ENCODE data around the gene MYO3B.

The MYO3B gene

GRCh38 chr2:170248574-170249393, 70.8 kb downstream of the MYO3B start:
- Histone ChIP-seq H4K12ac (ENCODE audit: low read depth, low read length) (no peak overlapping the region), H4K8ac (ENCODE audit: low read depth, low read length) (no peak overlapping the region), H2AK5ac (ENCODE audit: low read length) (no peak overlapping the region), H2AFZ (ENCODE audit: insufficient read depth, low read length, poor library complexity) (no peak overlapping the region), H3K4ac (ENCODE audit: low read depth, low read length) (no peak overlapping the region), H3K4me1 (ENCODE audit: control insufficient read depth in 1 of 2, insufficient read depth in 2 of 2, low read length in 2 of 2) (no peaks in the 10 kb centered on the region), H3K36me3 (ENCODE audit: control insufficient read depth in 1 of 2, insufficient read depth in 2 of 2, low read length in 2 of 2) (no peaks in the 10 kb centered on the region), H3K27ac (ENCODE audit: low read depth, low read length) (no peak overlapping the region), H2BK12ac (ENCODE audit: low read length) (no peak overlapping the region), H2BK5ac (ENCODE audit: low read depth, low read length, poor library complexity) (no peak overlapping the region), H3K14ac (ENCODE audit: low read length) (no peak overlapping the region), H3K18ac (ENCODE audit: low read length) (no peak overlapping the region), H3K4me3 (ENCODE audit: low read depth, low read length) (no peak overlapping the region), H2BK120ac (ENCODE audit: insufficient read depth, low read length, poor library complexity) (no peak overlapping the region), H3K79me2 (ENCODE audit: control insufficient read depth, insufficient read depth, low read length, poor library complexity) (no peaks in the 10 kb centered on the region), H4K91ac (ENCODE audit: low read depth, low read length) (no peak overlapping the region), H3K79me1 (ENCODE audit: low read length) (no peaks in the 10 kb centered on the region), H3K9ac (ENCODE audit: low read length) (no peak overlapping the region), H3K23ac (ENCODE audit: low read length) (no peak overlapping the region), H3K4me2 (ENCODE audit: low read length) (no peak overlapping the region), H3K9me3 (ENCODE audit: insufficient read depth, low read depth, low read length) (peaks cover 2% of the 10 kb centered on the region), H3K27me3 (ENCODE audit: insufficient read depth, low read length) (no peaks in the 10 kb centered on the region)
- no peak for DNase-seq
- no CpG with 5 or more reads among the region's 4 CpGs for WGBS (ENCODE audit: extremely low coverage, insufficient coverage, insufficient read length)

GRCh38 chr2:170249761-170250160, 71.8 kb downstream of the MYO3B start:
- WGBS (ENCODE audit: extremely low coverage, insufficient coverage, insufficient read length): no CpG with 5 or more reads among the region's 2 CpGs
- no peaks in the 10 kb centered on the region for H3K27me3 ChIP-seq (ENCODE audit: insufficient read depth, low read length)
- no peak overlapping the region for H3K14ac ChIP-seq (ENCODE audit: low read length)
- H2BK120ac ChIP-seq (ENCODE audit: insufficient read depth, low read length, poor library complexity): no peak overlapping the region
- H3K18ac ChIP-seq (ENCODE audit: low read length): no peak overlapping the region
- peaks cover 2% of the 10 kb centered on the region for H3K9me3 ChIP-seq (ENCODE audit: insufficient read depth, low read depth, low read length)
- DNase-seq: no peak
- H3K27ac ChIP-seq (ENCODE audit: low read depth, low read length): no peak overlapping the region
- no peak overlapping the region for H3K4me3 ChIP-seq (ENCODE audit: low read depth, low read length)
- no peak overlapping the region for H4K91ac ChIP-seq (ENCODE audit: low read depth, low read length)
- H3K4ac ChIP-seq (ENCODE audit: low read depth, low read length): no peak overlapping the region
- no peak overlapping the region for H3K4me2 ChIP-seq (ENCODE audit: low read length)
- no peak overlapping the region for H4K12ac ChIP-seq (ENCODE audit: low read depth, low read length)
- no peak overlapping the region for H3K9ac ChIP-seq (ENCODE audit: low read length)
- H3K79me1 ChIP-seq (ENCODE audit: low read length): no peaks in the 10 kb centered on the region
- H2AFZ ChIP-seq (ENCODE audit: insufficient read depth, low read length, poor library complexity): no peak overlapping the region
- H2BK12ac ChIP-seq (ENCODE audit: low read length): no peak overlapping the region
- H3K23ac ChIP-seq (ENCODE audit: low read length): no peak overlapping the region
- no peak overlapping the region for H4K8ac ChIP-seq (ENCODE audit: low read depth, low read length)
- no peaks in the 10 kb centered on the region for H3K4me1 ChIP-seq (ENCODE audit: control insufficient read depth in 1 of 2, insufficient read depth in 2 of 2, low read length in 2 of 2)
- no peaks in the 10 kb centered on the region for H3K36me3 ChIP-seq (ENCODE audit: control insufficient read depth in 1 of 2, insufficient read depth in 2 of 2, low read length in 2 of 2)
- no peak overlapping the region for H2AK5ac ChIP-seq (ENCODE audit: low read length)
- H3K79me2 ChIP-seq (ENCODE audit: control insufficient read depth, insufficient read depth, low read length, poor library complexity): no peaks in the 10 kb centered on the region
- H2BK5ac ChIP-seq (ENCODE audit: low read depth, low read length, poor library complexity): no peak overlapping the region

GRCh38 chr2:170250584-170250983, 72.6 kb downstream of the MYO3B start:
- WGBS (ENCODE audit: extremely low coverage, insufficient coverage, insufficient read length): no CpG with 5 or more reads among the region's 6 CpGs
- no peaks in the 10 kb centered on the region for H3K27me3 ChIP-seq (ENCODE audit: insufficient read depth, low read length)
- H3K4me1 ChIP-seq (ENCODE audit: control insufficient read depth in 1 of 2, insufficient read depth in 2 of 2, low read length in 2 of 2): no peaks in the 10 kb centered on the region
- no peak overlapping the region for H3K27ac ChIP-seq (ENCODE audit: low read depth, low read length)
- H3K79me2 ChIP-seq (ENCODE audit: control insufficient read depth, insufficient read depth, low read length, poor library complexity): no peaks in the 10 kb centered on the region
- H3K4ac ChIP-seq (ENCODE audit: low read depth, low read length): no peak overlapping the region
- H4K8ac ChIP-seq (ENCODE audit: low read depth, low read length): no peak overlapping the region
- no peak overlapping the region for H4K91ac ChIP-seq (ENCODE audit: low read depth, low read length)
- H4K12ac ChIP-seq (ENCODE audit: low read depth, low read length): no peak overlapping the region
- no peak overlapping the region for H3K18ac ChIP-seq (ENCODE audit: low read length)
- no peak overlapping the region for H2BK12ac ChIP-seq (ENCODE audit: low read length)
- no peak overlapping the region for H3K4me2 ChIP-seq (ENCODE audit: low read length)
- H2BK5ac ChIP-seq (ENCODE audit: low read depth, low read length, poor library complexity): no peak overlapping the region
- H3K9ac ChIP-seq (ENCODE audit: low read length): no peak overlapping the region
- peaks cover 2% of the 10 kb centered on the region for H3K9me3 ChIP-seq (ENCODE audit: insufficient read depth, low read depth, low read length)
- H3K36me3 ChIP-seq (ENCODE audit: control insufficient read depth in 1 of 2, insufficient read depth in 2 of 2, low read length in 2 of 2): no peaks in the 10 kb centered on the region
- H2AK5ac ChIP-seq (ENCODE audit: low read length): no peak overlapping the region
- H3K14ac ChIP-seq (ENCODE audit: low read length): no peak overlapping the region
- no peak overlapping the region for H3K23ac ChIP-seq (ENCODE audit: low read length)
- H2AFZ ChIP-seq (ENCODE audit: insufficient read depth, low read length, poor library complexity): no peak overlapping the region
- H3K79me1 ChIP-seq (ENCODE audit: low read length): no peaks in the 10 kb centered on the region
- DNase-seq: no peak
- no peak overlapping the region for H2BK120ac ChIP-seq (ENCODE audit: insufficient read depth, low read length, poor library complexity)
- H3K4me3 ChIP-seq (ENCODE audit: low read depth, low read length): no peak overlapping the region

GRCh38 chr2:170252414-170252813, 74.5 kb downstream of the MYO3B start:
- H3K27me3 ChIP-seq (ENCODE audit: insufficient read depth, low read length): no peaks in the 10 kb centered on the region
- H3K9ac ChIP-seq (ENCODE audit: low read length): no peak overlapping the region
- no peak overlapping the region for H3K4me2 ChIP-seq (ENCODE audit: low read length)
- no peak overlapping the region for H3K18ac ChIP-seq (ENCODE audit: low read length)
- H2AFZ ChIP-seq (ENCODE audit: insufficient read depth, low read length, poor library complexity): no peak overlapping the region
- no peak overlapping the region for H2BK12ac ChIP-seq (ENCODE audit: low read length)
- DNase-seq: no peak
- H3K79me1 ChIP-seq (ENCODE audit: low read length): no peaks in the 10 kb centered on the region
- no peak overlapping the region for H4K8ac ChIP-seq (ENCODE audit: low read depth, low read length)
- no peak overlapping the region for H3K4ac ChIP-seq (ENCODE audit: low read depth, low read length)
- no peak overlapping the region for H2BK120ac ChIP-seq (ENCODE audit: insufficient read depth, low read length, poor library complexity)
- H3K36me3 ChIP-seq (ENCODE audit: control insufficient read depth in 1 of 2, insufficient read depth in 2 of 2, low read length in 2 of 2): no peaks in the 10 kb centered on the region
- H3K4me3 ChIP-seq (ENCODE audit: low read depth, low read length): no peak overlapping the region
- no peak overlapping the region for H2AK5ac ChIP-seq (ENCODE audit: low read length)
- H3K9me3 ChIP-seq (ENCODE audit: insufficient read depth, low read depth, low read length): peaks cover 2% of the 10 kb centered on the region
- H3K4me1 ChIP-seq (ENCODE audit: control insufficient read depth in 1 of 2, insufficient read depth in 2 of 2, low read length in 2 of 2): no peaks in the 10 kb centered on the region
- no peak overlapping the region for H3K14ac ChIP-seq (ENCODE audit: low read length)
- H3K79me2 ChIP-seq (ENCODE audit: control insufficient read depth, insufficient read depth, low read length, poor library complexity): no peaks in the 10 kb centered on the region
- no peak overlapping the region for H4K12ac ChIP-seq (ENCODE audit: low read depth, low read length)
- H3K27ac ChIP-seq (ENCODE audit: low read depth, low read length): no peak overlapping the region
- H3K23ac ChIP-seq (ENCODE audit: low read length): no peak overlapping the region
- no peak overlapping the region for H2BK5ac ChIP-seq (ENCODE audit: low read depth, low read length, poor library complexity)
- H4K91ac ChIP-seq (ENCODE audit: low read depth, low read length): no peak overlapping the region

Data from trophoblast cell (in vitro differentiated cells and primary cell).